PC-9 (cell line): ENCODE measurements around the gene AKR1B1. TPM values are rescaled to one million over a fixed set of nuclear protein-coding genes. Genes with fewer than 3 reads are reported as not detected.

ENCODE experiments used
- BruUV-seq: library from RNA; stranded (reverse); fragments of 400-500 nt; replicated peaks from 2 replicates; lab custom pipeline; 2021; lab: Mats Ljungman, UMichigan
- CTCF ChIA-PET: fragments of 300-600 bp; sonication (Branson Sonifier 250); formaldehyde crosslinking; loops from one replicate; lab custom pipeline; 2022; ENCODE audit warnings: antibody characterized with exemption; lab: Charles Lee
- POLR2A ChIA-PET: fragments of 300-600 bp; sonication (Branson Sonifier 250); formaldehyde crosslinking; loops from one replicate; lab custom pipeline; 2022; ENCODE audit warnings: antibody characterized with exemption; ENCODE audit not compliant: unreplicated experiment; lab: Charles Lee
- DNase-seq, 2 experiments: peaks; one replicate each; pipeline versions ENCODE4 v3.0.0 to v3.0.0-alpha.2; 2015 to 2022; ENCODE audit warnings: mixed read lengths in 1 of 2
- H2AFZ ChIP-seq: fragments of 200-600 bp; sonication (generic); 2 replicates; pipeline ENCODE4 v1.8.1; 2017; ENCODE audit warnings: antibody characterized with exemption
- H3F3A ChIP-seq: fragments of 200-600 bp; sonication (generic); 2 replicates; pipeline ENCODE4 v1.8.1; 2017; ENCODE audit warnings: antibody characterized with exemption, mild to moderate bottlenecking, low read depth; ENCODE audit not compliant: insufficient read depth
- H3K27ac ChIP-seq: fragments of 200-600 bp; sonication (generic); 2 replicates; pipeline ENCODE4 v1.6.1; 2016; ENCODE audit warnings: mixed run types
- H3K27me3 ChIP-seq: fragments of 200-600 bp; sonication (generic); 2 replicates; pipeline ENCODE4 v1.6.1; 2016; ENCODE audit warnings: low read depth, mixed run types; ENCODE audit not compliant: insufficient read depth
- H3K36me3 ChIP-seq: fragments of 200-600 bp; sonication (generic); 2 replicates; pipeline ENCODE4 v1.6.1; 2016; ENCODE audit warnings: low read depth, mixed run types
- H3K4me1 ChIP-seq: fragments of 200-600 bp; sonication (generic); replicated peaks from 2 replicates; pipeline ENCODE4 v1.6.1; 2016; ENCODE audit warnings: mixed run types; ENCODE audit not compliant: insufficient read depth
- H3K4me2 ChIP-seq: fragments of 200-600 bp; sonication (generic); 2 replicates; pipeline ENCODE4 v1.6.1; 2017; ENCODE audit warnings: mixed run types
- H3K4me3 ChIP-seq: fragments of 200-600 bp; sonication (generic); 2 replicates; pipeline ENCODE4 v1.6.1; 2016; ENCODE audit warnings: mixed run types
- H3K79me2 ChIP-seq: fragments of 200-600 bp; sonication (generic); 2 replicates; pipeline ENCODE4 v1.6.1; 2017; ENCODE audit warnings: low read depth, mixed run types
- H3K9me2 ChIP-seq: fragments of 200-600 bp; sonication (generic); 2 replicates; pipeline ENCODE4 v1.8.1; 2017; ENCODE audit warnings: mild to moderate bottlenecking; ENCODE audit not compliant: insufficient read depth
- H3K9me3 ChIP-seq: fragments of 200-600 bp; sonication (generic); 2 replicates; pipeline ENCODE4 v1.8.1; 2016; ENCODE audit warnings: low read depth; ENCODE audit not compliant: insufficient read depth
- H4K20me1 ChIP-seq: fragments of 200-600 bp; sonication (generic); 2 replicates; pipeline ENCODE4 v1.8.1; 2017; ENCODE audit not compliant: insufficient read depth
- EZH2 ChIP-seq: fragments of 200-600 bp; sonication (generic); IDR thresholded peaks from 2 replicates; pipeline ENCODE4 v1.8.0; 2017; ENCODE audit warnings: antibody characterized with exemption, low read depth
- intact Hi-C: fragments of 100-400 bp; cut with micrococcal nuclease; formaldehyde crosslinking; loops from one replicate; pipeline ENCODE4 v1.10.0; 2022; ENCODE audit not compliant: unreplicated experiment
- total RNA-seq: library from RNA; stranded (reverse); gene quantifications from 2 replicates; pipeline ENCODE4 v1.2.3, GENCODE V29; 2021
- TF ChIP-seq, protein P1 (sequence below): fragments of 200-600 bp; sonication (generic); conservative IDR thresholded peaks from 2 replicates; pipeline ENCODE4 v1.6.1; 2017; ENCODE audit warnings: mixed run types, antibody characterized with exemption, mild to moderate bottlenecking, moderate library complexity

AKR1B1 gene
- total RNA-seq, 1 experiment from 2014 or later: 1,009 TPM

DNA sequence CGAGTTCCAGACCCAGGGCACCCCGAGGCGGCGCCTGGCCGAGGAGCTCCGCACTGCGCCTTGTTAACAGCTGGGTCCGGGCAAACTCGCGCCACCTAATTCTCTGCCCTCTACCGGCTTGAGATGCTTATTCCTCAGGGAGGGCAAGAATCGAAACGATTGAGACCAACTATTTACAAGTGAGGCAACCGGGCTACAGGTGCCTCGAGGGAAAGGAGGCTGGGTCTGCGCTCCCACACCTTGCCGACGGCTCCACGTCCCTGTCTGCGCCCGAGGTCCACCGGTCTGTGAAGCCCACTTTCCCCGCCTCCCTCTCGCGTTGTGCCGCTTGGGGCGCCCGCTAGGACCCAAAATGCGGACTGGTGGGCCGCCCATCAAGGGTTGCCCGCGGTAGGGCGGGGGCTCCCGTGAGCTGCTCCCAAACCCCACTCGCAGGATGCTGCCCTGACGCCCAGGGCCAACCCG lies 527 bp downstream of the AKR1B1 start:
- H3K27ac ChIP-seq: peak overlapping the region; percentile 97
- ChIA-PET CTCF (interaction anchor here (0.7 to 2.1 kb wide), 2 partner anchors 26 to 55 kb away, joined by 3 to 6 read pairs; no protein-coding TSS in a partner anchor), POLR2A (interaction anchor here (0.6 to 0.7 kb wide), 2 partner anchors 105 to 173 kb away, joined by 3 to 5 read pairs; no protein-coding TSS in a partner anchor)
- peak overlapping the region; percentile 91 for H3K4me2 ChIP-seq
- H3K4me3 ChIP-seq: peak overlapping the region; percentile 93
- no peaks in the 10 kb centered on the region for H3K9me2 ChIP-seq
- H3K36me3 ChIP-seq: peaks cover 51% of the 10 kb centered on the region
- peaks cover 74% of the 10 kb centered on the region for H3K79me2 ChIP-seq
- BruUV-seq: no TSS peak
- peaks cover 11% of the 10 kb centered on the region; the same call in 1 of the 2 replicates for H3K9me3 ChIP-seq
- intact Hi-C loops: loop anchor here (2.0 kb wide), 2 partner anchors 22 to 148 kb away; no protein-coding TSS in a partner anchor
- H2AFZ ChIP-seq: 0 out of 2 replicates have a peak overlapping the region, but pooled peaks have one; percentile 8
- peak; percentile 58 to 73 for DNase-seq
- peaks cover 81% of the 10 kb centered on the region for H3K4me1 ChIP-seq
- H4K20me1 ChIP-seq: peaks cover 49% of the 10 kb centered on the region
- H3K27me3 ChIP-seq: no peaks in the 10 kb centered on the region
- no peak for TF ChIP-seq EZH2
- TF ChIP-seq, protein P1, sequence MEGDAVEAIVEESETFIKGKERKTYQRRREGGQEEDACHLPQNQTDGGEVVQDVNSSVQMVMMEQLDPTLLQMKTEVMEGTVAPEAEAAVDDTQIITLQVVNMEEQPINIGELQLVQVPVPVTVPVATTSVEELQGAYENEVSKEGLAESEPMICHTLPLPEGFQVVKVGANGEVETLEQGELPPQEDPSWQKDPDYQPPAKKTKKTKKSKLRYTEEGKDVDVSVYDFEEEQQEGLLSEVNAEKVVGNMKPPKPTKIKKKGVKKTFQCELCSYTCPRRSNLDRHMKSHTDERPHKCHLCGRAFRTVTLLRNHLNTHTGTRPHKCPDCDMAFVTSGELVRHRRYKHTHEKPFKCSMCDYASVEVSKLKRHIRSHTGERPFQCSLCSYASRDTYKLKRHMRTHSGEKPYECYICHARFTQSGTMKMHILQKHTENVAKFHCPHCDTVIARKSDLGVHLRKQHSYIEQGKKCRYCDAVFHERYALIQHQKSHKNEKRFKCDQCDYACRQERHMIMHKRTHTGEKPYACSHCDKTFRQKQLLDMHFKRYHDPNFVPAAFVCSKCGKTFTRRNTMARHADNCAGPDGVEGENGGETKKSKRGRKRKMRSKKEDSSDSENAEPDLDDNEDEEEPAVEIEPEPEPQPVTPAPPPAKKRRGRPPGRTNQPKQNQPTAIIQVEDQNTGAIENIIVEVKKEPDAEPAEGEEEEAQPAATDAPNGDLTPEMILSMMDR: peak; percentile 32; the same call in 1 of the 2 replicates
- H3F3A ChIP-seq: peaks cover 80% of the 10 kb centered on the region

DNA sequence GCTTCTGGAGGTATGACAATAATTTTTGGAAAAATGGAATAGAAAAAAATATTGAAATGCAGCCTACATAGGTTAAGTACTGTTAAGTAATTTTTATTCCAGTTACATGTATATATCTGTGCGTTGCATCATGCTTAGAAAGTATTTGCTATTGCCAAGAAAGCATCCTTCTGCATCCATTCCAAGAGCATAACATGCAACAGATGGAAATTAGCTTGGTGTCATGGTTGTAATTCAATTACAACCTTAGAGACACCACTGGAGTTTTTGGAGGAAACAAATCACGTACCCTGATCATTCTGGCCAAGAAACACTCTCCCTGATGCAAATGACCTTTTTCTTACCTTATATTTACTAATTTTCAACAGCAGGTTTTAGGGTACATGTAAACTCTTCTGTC lies 1.7 kb downstream of the AKR1B1 start:
- Histone ChIP-seq H3K9me2 (no peaks in the 10 kb centered on the region), H3K4me3 (peak overlapping the region; percentile 93), H3K4me2 (peak overlapping the region; percentile 91), H3K27ac (peak overlapping the region; percentile 97), H3F3A (peaks cover 88% of the 10 kb centered on the region), H3K9me3 (0 out of 2 replicates have a peak, but pooled peaks cover 5% of the 10 kb centered on the region), H2AFZ (no peak overlapping the region), H3K4me1 (peaks cover 83% of the 10 kb centered on the region), H3K36me3 (peaks cover 62% of the 10 kb centered on the region), H3K79me2 (peaks cover 86% of the 10 kb centered on the region), H3K27me3 (no peaks in the 10 kb centered on the region), H4K20me1 (peaks cover 61% of the 10 kb centered on the region)
- POLR2A ChIA-PET: interaction anchor here (0.8 kb wide), 1 partner anchor 22 kb away, joined by 7 read pairs; no protein-coding TSS in a partner anchor
- CTCF ChIA-PET: interaction anchor here (0.6 to 2.1 kb wide), 2 partner anchors 17 to 24 kb away, joined by 3 to 6 read pairs; no protein-coding TSS in a partner anchor
- no TSS peak for BruUV-seq
- TF ChIP-seq, protein P1: no peak
- no peak for TF ChIP-seq EZH2
- intact Hi-C loops: no loop called here
- DNase-seq: no peak

DNA sequence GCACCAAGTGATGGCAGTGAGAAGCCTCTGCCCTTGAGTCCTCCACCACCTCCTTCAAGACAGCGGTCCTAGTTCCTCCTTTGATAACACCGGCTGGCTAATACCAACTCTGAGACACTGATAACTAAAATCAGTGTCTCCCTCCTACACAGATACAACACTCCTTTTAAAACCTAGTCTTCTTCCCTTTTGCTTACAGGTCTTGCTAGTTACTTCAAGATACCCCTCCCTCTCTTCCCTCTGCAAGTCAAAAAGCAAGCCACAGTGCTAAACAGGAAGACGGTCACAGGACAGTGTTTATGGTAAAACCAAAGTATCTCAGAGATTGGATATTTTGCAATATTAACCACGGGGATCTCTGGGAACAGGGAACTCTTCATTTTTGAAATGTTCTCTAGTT lies 4.6 kb downstream of the AKR1B1 start:
- Histone ChIP-seq H2AFZ (no peak overlapping the region), H3K9me2 (no peaks in the 10 kb centered on the region), H3K79me2 (peaks cover 99% of the 10 kb centered on the region), H3K36me3 (peaks cover 86% of the 10 kb centered on the region), H3K27ac (peak overlapping the region; percentile 97), H3K9me3 (no peaks in the 10 kb centered on the region), H3K4me2 (peak overlapping the region; percentile 91), H3F3A (peaks cover 90% of the 10 kb centered on the region), H3K4me1 (peaks cover 83% of the 10 kb centered on the region), H4K20me1 (peaks cover 75% of the 10 kb centered on the region), H3K4me3 (peak overlapping the region; percentile 93), H3K27me3 (no peaks in the 10 kb centered on the region)
- BruUV-seq: no TSS peak
- DNase-seq: no peak
- POLR2A ChIA-PET: interaction anchor here (0.6 kb wide), 1 partner anchor 26 kb away, joined by 3 read pairs; no protein-coding TSS in a partner anchor
- CTCF ChIA-PET: interaction anchor here (0.7 kb wide), 1 partner anchor 58 kb away, joined by 3 read pairs; no protein-coding TSS in a partner anchor
- TF ChIP-seq, protein P1: no peak
- TF ChIP-seq EZH2: no peak
- intact Hi-C loops: no loop called here
